Putamen (tissue), 1 donor: ENCODE measurements around the gene DNAH11.
"Not testable (repeated sequence)": the region's sequence is repeated elsewhere in the genome, so short reads cannot be mapped to it uniquely, and the experiment has no call there.

ENCODE experiments used
- DNase-seq: peaks from one replicate; pipeline ENCODE4 v3.0.0-alpha.2; 2016; ENCODE audit warnings: low spot score

DNAH11 gene

DNA sequence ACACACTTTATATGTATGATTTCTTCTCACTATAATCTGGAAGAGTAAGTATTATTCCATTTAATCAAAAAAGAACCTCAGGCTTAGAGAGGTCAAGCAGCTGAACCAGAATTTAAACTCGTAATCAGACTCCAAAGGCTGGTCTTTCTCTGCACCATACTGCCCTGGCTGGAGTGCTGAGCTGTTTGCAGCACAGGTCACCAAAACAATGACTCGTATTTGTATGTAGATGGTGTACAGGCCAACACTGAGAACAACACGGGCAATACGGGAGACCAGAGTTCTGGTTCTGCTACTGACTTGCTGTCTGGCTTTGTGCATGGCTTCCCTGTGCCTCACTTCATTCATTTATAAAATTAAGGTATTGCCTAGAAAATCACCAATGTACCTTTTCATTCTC is 344.9 kb downstream of the DNAH11 start:
- DNase-seq = no peak

DNA sequence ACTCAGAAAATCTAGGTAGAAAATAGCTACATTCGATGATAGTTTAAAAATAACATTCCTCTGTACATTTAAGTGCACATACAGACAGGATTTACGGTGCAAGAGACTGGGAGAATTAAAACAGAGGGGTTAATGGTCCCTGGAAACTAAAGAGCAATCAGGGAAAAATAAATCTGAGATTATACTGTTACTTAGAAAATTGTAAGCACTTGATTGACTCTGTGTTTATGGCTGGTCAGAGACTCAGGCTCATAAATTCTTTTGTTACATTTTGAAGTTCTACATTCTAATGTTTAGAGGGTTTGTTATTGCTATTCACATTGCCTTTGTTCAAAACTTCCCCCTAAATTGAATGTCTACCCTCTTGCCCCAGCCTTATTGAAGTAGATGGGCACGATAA is 348.5 kb downstream of the DNAH11 start:
- no peak for DNase-seq

DNA sequence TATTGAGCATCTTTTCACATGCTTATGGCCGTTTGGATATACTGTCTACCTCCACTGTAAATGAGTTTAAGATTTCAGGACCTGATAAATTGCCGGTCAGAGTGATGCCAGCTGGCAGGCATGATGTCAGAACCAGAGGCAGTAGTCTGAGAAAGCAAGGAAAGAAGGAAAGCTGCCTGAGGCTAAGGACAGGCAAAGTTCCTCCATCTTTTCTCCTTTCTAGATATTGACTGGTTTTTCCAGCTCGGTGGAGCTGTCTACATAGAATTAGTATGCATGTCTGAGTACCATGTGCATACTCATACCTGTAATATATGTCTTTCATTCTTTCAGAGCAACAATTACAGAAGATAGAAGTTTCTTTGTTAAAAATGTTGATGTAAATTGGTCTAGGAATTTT is 350.6 kb downstream of the DNAH11 start:
- no peak for DNase-seq

DNA sequence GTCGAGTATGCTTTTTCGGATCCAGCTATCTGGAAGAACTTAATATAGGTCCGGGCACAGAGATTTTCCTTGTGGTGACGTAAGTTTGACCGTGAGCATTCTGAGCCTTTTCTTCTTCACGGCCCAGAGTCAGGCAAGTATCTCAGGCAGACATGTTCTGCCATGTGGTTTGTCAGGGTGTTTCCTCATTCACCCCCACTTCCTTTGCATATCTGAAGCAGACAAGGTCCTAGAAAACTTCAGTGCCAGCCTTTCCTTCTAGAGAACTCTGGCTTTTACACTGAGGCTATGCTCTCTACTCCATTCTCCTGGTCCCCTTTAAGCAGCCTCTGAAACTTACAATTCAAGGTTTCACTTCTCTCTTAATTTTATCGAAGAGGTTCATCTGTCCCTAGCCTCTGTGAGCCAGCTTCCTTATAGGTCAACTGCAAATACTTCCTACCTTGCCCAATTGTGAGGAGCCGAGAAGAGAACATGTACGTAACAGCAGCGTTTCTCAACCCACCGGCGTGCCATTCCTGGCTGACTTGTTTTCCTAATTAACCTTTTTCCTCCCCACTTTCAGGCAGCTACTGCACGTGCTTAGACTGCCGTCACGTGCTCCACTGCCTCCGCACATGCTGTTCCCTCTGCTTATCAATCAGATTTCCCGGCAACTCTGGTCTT is 355.6 kb downstream of the DNAH11 start:
- no peak for DNase-seq

DNA sequence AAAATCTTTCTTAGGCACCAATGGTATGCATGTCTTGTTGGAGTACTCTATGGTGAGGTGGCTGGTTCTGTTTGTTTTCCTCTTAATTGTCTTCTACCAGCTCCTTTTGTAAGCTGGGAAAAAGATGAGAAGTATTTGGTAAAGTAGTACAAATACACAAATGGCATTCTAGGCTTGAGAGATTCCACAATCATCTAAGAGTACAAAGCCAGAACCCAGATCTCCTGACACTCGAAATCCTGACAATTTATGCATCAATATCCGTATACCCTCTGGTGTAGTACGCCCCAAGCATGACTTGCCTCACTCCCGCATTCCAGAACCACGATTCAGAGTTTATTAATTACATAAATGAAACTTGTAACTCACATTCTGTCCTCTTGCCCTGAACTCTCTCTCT is 359.4 kb downstream of the DNAH11 start:
- DNase-seq = no peak

DNA sequence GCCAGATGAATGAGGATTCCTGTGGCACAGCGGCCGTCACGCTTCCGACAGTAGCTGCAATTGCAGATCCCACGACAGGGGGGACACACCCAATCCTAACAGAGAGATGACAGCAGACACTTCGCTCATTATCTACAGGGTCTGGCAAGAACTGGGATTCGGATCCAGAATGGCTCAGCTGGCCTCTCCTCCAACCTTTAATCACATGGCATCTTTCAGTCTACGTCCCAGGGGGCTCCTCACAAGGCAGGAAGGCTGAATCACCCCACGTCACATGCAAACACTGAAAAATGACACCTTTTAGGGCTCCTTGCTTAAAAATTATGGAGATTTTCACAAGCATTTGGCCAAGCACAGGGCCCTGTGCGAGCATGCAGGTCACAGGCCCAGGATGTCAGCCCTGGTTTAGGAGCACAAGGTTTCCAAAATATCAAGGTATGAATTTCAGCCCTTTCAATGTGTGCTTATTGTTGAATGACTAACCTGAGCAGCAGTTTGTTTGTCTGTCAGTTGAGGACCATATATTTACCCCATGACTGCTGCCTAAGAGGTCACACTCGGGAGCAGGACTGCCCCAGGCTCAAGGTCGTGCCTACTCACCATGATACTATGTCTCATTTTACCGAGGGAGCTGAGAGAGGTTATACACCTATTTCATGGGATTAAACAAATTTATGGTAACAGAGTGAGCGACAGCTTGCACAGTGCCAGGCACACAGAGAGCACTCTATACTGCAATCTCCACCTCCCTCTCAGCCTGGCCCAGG is 360.4 kb downstream of the DNAH11 start:
- DNase-seq = no peak

DNA sequence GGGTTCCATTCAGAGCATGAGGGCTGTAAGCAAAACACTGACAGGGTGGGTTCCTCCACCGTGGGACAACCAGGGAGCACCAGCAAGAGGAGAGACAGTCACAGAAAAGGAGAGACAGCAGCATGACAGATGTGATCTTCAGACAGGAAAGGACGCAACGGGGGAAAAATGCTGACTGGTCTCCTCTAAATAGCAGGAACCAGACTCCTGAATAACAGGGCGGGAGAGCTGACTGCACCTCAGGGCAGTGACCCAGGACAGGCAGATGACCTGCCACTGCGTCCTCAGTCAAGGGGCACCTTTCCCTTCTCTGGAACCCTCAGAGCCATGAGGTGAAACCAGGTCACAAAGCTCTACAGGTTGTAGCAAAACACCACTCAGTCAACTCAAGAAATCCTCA is 365.9 kb downstream of the DNAH11 start:
- DNase-seq = no peak

DNA sequence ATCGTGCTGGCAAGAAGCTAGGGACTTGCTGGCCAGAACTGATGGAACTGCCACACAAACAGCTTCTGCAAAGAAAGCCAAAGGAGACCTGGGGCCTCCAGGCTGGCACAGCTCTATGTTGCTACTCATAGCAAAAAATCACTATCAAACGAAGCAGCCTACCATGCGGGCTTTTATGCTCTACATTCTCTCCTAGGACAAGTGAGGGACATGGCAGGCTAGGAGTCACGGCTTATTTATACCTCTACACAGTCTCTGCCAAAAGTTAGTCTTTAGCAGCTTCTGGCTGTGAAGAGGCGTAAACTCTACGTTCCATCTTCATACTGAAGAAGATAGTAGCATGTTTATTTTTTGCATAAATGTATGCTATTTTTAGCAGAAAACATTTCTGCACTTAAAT is 367.4 kb downstream of the DNAH11 start:
- DNase-seq = no peak

DNA sequence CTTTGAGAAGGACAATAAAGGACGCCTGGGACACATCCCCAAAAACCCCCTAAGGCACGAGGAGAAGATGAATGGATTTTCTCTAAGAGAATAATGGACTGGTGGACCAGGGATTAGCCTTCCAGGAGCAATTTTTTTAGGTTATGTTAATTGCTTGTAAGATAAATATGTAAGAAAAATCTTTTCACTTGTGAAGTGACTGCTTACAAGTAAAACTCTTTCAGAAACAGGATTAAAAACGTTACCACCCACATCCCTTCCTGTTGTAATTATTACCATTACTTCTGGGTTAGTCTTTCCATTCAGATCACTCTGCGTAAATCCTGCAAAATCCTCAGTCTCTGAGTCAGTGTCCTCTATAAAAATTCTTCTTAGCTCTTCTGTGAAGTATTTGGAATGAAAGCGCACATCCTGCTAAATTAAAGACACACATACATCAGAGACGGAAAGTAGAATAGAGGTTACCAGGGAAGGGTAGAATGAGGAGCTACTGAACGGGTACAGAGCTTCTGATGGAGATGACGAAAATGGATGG is 368.6 kb downstream of the DNAH11 start:
- DNase-seq = peak; percentile 64

DNA sequence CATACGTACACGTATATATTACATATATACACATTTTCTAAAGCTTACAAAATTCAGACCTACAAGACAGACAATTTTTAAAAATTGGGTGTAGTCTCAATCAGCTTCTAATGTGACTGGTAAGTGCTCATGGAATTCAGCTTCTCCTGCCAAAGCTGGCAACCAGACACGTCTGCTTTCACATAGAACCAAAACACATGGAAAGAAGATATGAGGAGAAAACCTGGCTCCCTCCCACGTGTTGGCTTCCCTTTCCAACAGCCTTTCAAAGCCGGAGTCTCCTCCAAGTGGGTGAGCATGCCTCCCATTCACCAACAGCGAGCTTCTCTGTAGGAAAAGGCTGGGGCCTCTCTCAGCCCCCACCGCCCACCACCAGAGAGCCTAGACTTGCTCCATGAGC is 369.5 kb downstream of the DNAH11 start:
- no peak for DNase-seq

DNA sequence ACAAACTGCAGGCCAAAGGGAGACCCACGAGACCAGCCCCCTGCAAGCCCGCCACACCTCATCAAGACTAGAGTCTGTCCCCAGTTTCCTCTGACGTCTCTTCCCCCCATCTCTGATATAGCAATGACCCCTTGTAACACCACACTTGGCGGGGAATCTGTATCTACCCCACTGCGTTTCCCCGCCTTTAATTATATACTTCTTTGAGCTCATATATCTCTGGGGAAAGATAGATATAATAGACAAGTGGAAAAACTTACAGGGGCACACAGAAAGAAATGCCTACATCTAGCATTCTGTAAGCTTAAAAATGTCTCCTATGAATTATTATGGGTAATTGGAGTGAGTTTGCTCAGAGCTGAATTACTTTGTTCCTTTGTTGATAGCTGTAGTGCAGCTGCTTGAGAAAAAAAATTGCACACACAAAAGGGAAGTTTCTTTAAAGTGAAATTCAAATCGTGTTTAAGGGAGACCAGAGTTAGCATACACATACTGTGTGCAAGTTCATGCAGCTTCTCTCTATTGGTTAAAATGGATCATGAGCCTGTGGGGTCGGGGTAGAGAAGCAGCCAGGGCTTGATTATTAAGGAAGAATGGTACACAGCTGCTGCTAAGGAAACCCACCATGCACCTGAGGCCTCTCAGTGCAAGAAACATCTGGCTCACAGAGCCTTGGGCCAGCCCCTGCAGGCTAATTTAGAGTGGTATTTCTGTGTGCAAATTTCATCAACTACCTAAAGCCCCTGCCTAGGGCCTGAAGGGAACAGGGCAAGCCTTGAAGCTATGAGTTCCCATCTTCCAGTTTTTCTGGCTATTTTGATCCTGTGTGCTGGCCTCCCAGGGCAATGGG is 370.3 kb downstream of the DNAH11 start:
- DNase-seq = no peak

DNA sequence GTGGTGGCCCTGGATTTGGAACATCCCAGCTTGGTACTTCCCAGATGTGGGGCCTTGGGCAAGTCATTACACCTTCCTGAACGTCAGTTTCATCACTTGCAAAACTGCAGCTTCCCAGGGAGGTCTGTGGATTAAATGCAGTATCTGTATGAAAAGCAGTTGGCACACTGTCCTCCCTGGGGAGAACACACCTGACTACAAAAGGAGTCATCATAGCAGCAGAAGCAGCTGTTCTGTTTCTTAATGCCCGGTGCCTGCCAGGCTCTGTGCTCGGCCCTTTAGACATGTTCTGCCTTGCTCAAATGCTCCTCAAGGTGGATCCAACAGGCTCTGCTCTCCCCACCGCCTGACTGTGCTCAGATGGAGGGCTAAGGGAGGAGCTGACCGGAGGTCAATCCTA is 371.8 kb downstream of the DNAH11 start:
- no peak for DNase-seq

DNA sequence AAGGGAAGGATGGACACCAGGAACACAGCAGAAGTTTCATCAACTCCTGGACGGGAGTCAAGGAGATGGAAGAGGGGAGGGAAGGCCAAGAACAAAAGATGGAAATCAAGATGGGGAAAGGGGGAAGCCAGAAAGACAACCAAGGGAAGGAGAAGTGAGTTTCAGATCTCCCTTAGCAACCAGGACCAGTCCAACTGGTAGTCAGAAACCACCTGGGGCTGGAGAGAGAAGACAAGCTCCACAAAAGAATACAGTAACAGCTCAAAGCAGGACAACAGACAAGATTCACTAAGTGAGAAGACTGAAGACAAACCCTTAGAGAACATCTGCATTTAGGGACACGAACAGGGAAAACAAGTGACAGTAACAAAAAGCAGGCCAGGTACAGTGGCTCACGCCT is 372.3 kb downstream of the DNAH11 start:
- DNase-seq = no peak

DNA sequence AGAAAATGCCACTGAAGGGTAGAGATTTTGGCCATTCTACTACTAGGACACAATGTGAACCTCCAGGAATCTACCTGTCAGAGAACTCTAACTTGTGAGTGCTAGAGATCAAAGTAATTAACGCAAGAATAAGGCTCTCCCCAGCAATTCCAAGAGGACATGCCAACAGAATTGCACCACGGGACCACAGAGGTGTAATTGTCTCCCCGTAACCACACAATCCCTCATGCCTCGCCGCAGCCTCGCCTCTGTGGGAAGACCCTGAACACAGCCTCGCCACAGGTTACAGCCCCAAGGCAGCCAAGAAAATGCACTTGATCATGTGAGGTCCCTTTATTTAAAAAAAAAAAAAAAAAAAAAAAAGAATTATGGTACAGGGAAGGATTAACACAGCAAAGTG is 373.3 kb downstream of the DNAH11 start:
- no peak for DNase-seq

DNA sequence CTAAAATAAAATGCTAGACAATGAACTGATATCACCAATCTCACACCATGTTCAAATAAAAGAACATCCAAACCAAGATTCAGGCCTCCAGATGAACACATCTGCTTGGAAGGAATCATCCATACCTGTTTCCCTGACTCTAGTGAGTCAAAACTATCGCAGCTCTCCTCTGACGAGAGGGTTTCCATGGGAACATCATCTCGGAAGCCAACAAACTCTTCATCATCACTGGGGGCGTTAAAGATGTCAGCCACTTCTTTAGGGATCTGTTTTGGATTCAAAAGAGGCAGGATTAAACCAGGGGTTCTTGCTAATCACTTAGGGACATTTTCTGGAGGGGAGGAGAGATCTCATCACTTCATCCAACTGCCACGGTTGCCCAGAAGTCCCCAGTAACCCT is 373.8 kb downstream of the DNAH11 start:
- DNase-seq = peak; percentile 73

DNA sequence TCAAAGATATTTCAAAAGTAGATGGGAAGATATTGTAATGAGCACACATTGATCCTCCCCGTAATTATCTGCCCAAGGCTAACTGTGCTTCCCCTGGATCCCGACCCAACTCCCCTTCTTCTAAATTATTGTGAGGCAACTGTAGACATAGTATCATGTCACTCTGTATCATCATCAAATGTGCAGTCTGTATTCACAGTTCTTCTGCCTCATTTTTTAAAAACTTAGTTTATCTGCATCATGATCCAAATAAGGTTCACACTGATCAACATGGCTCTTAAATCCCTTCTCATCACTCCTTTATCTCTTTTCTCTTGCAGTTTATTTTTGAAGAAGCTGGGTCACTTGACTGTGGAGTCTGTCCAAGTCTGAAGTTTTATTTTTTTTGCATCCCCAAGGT is 375.4 kb downstream of the DNAH11 start:
- no peak for DNase-seq

DNA sequence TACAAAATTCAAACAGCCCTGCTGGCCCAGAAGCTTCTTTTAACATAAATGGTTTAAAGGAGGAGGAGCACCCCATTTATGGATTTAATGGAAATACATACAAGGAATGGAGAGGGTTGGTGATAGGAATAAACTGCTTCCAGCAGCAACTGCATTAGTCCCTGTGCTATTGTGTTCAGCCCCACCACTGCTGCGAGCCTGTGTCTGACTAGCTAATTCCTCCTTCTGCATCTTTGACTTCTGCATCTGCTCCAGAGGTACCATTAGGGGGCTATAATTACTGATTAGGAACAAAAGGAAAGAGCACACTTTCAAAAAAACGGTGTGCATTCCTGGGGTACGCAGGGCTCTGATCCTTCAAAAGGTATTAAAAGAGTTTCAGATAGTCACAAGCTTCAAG is 378.1 kb downstream of the DNAH11 start:
- DNase-seq = no peak

DNA sequence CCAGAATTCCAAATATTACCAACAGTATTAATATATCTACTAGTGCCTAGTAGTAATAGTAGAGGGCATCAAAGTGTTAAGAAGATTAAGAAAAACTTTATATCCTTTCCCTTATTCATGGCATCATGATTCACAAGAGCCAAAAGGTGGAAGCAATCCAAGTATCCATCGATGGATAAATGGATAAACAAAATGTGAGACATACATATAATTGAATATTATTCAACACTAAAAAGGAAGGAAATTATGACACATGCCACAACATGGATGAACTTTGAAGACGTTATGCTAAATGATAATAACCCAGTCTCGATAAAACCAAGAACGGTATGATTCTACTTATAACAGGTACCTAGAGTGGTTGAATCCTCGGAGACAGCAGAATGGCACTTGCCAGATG is 379.8 kb downstream of the DNAH11 start:
- DNase-seq = no peak

DNA sequence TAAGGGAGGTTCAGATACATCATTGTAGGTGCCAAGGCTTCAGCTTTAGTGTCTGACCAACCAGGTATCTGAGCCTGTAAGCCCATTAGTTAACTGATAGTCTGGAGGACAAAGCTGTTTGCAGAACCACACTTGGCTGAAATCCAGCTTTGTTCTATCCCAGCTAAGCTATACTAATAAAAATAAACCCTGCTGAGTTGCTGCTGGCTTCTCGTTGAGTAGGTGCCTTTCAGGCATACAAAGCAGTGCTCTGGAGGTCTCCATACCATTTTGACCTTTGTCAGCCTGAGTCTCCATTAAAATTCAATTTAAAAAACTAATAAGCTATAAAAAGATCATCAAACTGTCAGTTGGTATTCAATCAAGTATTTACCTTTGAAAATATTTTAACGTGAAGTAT is 380.8 kb downstream of the DNAH11 start:
- DNase-seq = no peak

DNA sequence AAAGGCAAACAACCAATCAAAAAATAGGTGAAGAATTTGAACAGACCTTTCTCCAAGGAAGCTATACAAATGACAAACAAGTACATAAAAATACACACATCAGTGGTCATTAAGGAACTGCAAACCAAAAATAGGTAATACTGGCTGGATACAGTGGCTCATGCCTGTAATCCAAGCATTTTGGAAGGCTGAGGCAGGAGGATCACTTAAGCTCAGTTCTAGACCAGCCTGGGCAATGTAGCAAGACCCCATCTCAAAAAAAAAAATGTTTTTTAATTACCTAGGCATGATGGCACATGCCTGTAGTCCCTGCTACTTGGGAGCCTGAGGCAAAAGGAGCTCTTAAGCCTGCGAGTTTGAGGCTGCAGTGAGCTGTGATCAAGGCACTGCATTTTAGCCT is 383.6 kb downstream of the DNAH11 start:
- no peak for DNase-seq

DNA sequence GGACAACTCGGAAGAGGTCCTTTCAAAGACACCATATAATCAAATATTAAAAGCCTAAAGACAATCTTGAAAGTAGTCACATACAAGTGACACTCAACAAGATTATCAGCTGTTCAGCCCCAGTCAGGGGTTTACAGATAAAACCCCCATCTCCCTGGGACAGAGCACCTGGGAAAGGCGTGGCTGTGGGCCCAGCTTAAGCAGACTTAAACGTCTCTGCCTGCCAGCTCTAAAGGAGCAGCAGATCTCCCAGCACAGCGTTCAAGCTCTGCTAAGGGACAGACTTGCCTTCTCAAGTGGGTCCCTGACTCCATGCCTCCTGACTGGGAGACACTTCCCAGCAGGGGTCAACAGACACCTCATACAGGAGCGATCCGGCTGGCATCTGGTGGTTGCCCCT is 384.9 kb downstream of the DNAH11 start:
- DNase-seq = no peak

DNA sequence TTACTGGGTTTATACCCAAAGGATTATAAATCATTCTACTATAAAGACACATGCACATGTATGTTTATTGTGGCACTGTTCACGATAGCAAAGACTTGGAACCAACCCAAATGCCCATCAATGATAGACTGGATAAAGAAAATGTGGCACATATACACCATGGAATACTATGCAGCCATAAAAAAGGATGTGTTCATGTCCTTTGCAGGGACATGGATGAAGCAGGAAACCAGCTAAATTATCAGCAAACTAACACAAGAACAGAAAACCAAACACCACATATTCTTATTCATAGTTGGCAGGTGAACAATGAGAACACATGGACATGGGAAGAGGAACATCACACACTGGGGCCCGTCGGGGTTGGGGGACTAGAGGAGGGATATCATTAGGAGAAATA is 390.5 kb downstream of the DNAH11 start:
- DNase-seq = not testable (repeated sequence)

DNA sequence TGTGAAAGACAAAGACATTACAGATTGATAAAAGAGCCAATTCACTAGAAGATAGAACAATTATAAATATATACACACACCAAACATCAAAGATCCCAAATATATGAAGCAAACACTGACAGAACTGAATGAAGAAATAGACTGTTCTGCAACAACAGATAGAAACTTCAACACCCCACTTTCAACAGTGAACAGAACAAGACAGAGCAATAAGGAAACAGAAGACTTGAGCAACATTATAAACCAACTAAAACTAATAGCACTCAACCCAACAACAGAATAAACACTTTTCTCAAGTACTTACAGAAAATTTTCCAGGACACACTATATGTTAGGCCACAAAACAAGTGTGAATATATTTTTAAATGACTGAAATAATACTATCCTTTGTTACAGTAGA is 392.0 kb downstream of the DNAH11 start:
- DNase-seq = no peak
